Posterior cingulate gyrus (tissue), 11 donors: ENCODE measurements around the gene KCTD12.
"Not testable (repeated sequence)": the region's sequence is repeated elsewhere in the genome, so short reads cannot be mapped to it uniquely, and the experiment has no call there.

Source experiments
- DNase-seq, 10 donors: peaks; one replicate each; pipeline versions ENCODE4 v3.0.0 to v3.0.0-alpha.2; 2020 to 2021; ENCODE audit warnings: mixed read lengths in 3 of 10
- intact Hi-C: fragments of 100-400 bp; cut with DNase I; formaldehyde crosslinking; loops from one replicate; pipeline ENCODE4 v1.15.1; 2023

KCTD12 gene

DNA sequence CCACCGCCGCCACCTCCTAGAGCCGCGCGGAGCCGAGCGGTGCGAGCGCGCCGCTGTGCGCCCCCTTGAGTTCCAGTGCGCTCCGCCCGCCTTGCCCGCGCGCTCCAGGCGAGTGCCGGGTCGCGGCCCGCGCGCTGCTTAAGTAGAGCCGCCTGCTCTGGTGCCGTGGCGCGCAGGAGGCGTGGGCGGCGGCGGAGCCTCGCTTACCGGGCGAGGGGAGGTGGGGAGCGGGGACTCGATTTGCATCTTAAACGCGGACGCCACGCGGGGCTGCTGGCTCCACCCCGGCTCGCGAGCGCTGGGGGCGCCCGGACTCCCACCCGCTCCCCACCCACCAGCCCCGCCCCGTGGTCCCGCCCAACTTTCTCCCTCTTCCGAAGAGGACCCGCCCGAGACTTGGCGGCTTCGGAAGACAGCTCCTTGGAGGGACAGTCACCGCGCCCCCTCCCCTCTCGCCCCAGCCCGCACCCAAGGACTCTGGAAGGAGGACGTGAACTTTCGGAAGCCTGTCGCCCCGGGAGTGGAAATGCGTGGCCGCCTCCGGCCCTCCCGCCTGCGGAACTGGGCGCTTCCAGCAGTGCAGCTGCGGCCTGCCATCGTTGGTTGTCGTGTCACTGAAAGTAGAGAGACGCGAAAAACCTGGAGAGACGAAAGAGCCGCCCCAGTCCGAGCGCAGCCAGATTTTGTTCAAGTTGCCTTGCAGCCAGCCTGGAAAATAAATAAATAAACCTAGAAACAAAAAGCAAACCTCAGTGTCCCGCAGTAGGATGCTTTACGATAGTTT, at the start of gene KCTD12:
Gene KCTD12, minus strand, starts transcription at position 114 of the 784 bp plus-strand sequence. CDS start 257 bp downstream, outside the sequence.
- intact Hi-C loops, result loop anchor here (10.0 kb wide), 1 partner anchor 62 kb away; no protein-coding TSS in a partner anchor
- peak; percentile 54 to 96 (median 68) for DNase-seq

GRCh38 chr13:76934671-76935070, 48.5 kb upstream of the KCTD12 start:
- DNase-seq, result no peak
- intact Hi-C loops, result no loop called here

GRCh38 chr13:76932076-76932475, 45.9 kb upstream of the KCTD12 start:
- no peak for DNase-seq
- intact Hi-C loops, result no loop called here

GRCh38 chr13:76929851-76930374, 43.7 kb upstream of the KCTD12 start:
- intact Hi-C loops, result no loop called here
- DNase-seq, result no peak

GRCh38 chr13:76929320-76929719, 43.1 kb upstream of the KCTD12 start:
- intact Hi-C loops, result no loop called here
- no peak for DNase-seq

DNA sequence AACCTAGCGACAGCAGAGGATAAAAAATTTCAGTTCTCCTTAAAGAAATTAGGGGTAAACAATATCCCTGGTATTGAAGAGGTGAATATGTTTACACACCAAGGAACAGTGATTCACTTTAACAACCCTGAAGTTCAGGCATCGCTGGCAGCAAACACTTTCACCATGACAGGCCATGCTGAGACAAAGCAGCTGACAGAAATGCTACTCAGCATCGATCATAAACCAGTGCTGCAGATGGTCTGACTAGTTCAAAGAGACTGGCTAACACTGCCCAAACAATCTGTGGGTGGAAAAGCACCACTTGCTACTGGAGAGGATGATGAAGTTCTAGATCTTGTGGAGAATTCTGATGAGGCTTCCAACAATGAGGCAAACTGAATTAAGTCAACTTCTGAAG, 42.3 kb upstream of the KCTD12 start:
- no peak for DNase-seq
- intact Hi-C loops, result no loop called here

DNA sequence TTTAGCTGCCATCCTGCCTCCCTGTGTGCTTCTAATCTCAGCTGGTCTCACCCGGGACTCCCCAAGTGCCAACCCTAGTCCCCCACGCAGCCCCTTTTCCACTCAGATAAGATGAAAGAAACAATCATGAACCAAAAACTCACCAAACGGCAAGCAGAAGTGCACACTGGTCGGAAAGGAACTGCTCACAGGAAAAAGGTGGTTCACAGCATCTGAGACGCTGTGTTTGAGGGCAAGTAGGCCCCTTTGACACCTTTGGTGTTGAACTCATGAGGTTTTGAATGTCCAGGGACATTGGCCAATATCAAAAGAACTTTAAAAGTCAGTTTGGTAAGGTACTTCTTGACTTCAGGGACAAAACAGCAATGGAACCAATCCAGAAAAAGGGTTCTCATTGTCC, 41.8 kb upstream of the KCTD12 start:
- no peak for DNase-seq
- intact Hi-C loops, result no loop called here

DNA sequence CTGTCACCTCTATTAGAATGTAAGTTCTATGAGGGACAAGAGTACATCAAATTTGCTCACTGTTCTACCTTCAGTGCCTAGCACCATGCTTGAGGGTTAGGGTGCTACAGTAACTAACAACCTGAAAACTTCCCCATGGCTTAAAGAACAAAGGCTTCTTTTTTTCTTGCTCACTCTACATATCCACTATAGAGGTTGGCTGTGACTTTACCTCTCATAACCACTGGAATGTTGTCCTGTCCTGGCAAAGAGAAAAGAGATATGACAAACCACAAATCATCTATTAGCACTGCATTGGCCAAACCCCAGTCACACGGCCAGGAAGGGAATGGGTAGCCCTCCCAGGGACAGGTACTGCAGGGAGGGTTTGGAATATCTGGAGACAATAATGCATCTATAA, 38.9 kb upstream of the KCTD12 start:
- DNase-seq, result no peak
- intact Hi-C loops, result no loop called here

- DNase-seq, result no peak
- intact Hi-C loops, result no loop called here
Measured at GRCh38 chr13:76921516-76921915, 35.3 kb upstream of the KCTD12 start.

DNA sequence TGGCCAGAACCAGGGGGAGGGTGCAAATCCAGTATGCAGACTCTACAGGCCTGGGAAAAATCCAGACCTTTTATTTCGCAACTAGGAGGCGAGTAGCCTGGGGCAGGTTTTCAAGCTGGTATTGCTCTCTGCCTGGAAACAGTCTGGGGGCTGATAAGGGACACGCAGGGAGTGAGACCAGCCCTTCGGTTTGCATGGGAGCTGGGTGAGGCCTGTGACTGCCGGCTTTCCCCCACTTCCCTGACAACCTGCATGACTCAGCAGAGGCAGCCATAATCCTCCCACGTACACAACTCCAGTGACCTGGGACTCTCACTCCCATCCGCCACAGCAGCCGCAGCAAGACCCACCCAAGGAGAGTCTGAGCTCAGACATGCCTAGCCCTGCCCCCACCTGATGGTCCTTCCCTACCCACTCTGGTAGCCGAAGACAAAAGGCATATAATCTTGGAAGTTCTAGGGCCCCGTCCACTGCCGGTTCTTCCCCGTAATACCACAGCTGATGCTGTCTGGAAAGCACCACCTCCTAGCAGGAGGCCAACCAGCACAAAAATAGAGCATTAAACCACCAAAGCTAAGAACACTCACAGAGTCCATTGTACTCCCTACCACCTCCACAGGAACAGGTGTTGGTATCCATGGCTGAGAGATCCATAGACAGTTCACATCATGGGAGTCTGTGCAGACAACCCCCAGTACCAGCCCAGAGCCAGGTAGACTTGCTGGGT, 31.7 kb upstream of the KCTD12 start:
- peak in 1 of 10 donors; percentile 61 for DNase-seq
- intact Hi-C loops, result not testable (repeated sequence)

DNA sequence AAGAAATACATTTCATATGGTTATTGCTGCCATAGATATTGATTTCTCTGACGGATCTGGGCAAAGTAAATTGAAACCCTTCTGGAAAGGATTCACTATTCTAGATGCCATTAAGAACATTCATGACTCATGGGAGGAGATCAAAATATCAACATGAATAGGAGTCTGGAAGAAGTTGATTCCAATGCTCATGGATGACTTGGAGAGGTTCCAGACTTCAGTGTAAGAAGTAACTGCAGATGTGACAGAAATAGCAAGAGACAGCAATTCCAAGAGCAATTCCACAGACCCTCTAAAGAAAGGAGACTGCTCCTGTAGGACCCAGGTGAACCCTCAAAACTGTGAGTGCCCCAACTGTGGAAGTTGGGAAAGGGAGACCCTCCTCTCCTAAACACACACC, 30.9 kb upstream of the KCTD12 start:
- intact Hi-C loops, result no loop called here
- no peak for DNase-seq

GRCh38 chr13:76913898-76914297, 27.7 kb upstream of the KCTD12 start:
- no peak for DNase-seq
- intact Hi-C loops, result no loop called here

DNA sequence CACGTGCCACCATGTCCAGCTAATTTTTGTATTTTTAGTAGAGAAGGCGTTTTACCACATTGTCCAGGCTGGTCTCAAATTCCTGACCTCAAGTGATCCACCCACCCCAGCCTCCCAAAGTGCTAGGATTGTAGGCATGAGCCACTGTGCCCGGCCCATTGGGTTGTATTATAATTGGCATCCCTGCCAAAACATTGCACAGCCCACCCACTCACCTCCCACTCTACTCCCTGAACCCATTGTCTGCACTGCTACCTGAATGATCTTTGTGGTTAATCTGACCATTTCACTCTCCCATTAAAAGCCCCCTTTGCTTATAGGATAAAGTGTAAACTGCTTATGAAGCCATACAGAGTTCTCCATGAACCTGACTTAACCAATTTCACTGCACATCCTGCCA, 26.3 kb upstream of the KCTD12 start:
- intact Hi-C loops, result no loop called here
- no peak for DNase-seq

GRCh38 chr13:76904507-76904906, 18.3 kb upstream of the KCTD12 start:
- no peak for DNase-seq
- intact Hi-C loops, result no loop called here

- peak in 9 of 10 donors; percentile 19 to 93 (median 64) for DNase-seq
- intact Hi-C loops, result loop anchor here (2.0 kb wide), 2 partner anchors 1027 to 1213 kb away; no protein-coding TSS in a partner anchor
Measured at GRCh38 chr13:76903544-76904162, 17.4 kb upstream of the KCTD12 start.

DNA sequence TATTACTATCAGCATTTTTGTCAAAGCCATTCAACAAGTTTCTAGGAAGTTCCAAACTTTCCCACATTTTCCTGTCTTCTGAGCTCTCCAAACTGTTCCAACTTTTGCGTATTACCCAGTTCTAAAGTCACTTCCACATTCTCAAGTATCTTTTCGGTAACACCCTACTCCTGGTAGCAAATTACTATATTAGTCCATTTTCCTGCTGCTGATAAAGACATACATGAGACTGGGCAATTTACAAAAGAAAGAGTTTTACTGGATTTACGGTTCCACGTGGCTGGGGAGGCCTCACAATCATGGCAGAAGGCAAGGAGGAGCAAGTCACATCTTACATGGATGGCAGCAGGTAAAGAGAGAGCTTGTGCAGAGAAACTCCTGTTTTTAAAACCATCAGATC, 12.9 kb upstream of the KCTD12 start:
- DNase-seq, intact Hi-C loops: not testable (repeated sequence)

- DNase-seq, intact Hi-C loops: not testable (repeated sequence)
Measured at GRCh38 chr13:76897171-76897570, 11.0 kb upstream of the KCTD12 start.

DNA sequence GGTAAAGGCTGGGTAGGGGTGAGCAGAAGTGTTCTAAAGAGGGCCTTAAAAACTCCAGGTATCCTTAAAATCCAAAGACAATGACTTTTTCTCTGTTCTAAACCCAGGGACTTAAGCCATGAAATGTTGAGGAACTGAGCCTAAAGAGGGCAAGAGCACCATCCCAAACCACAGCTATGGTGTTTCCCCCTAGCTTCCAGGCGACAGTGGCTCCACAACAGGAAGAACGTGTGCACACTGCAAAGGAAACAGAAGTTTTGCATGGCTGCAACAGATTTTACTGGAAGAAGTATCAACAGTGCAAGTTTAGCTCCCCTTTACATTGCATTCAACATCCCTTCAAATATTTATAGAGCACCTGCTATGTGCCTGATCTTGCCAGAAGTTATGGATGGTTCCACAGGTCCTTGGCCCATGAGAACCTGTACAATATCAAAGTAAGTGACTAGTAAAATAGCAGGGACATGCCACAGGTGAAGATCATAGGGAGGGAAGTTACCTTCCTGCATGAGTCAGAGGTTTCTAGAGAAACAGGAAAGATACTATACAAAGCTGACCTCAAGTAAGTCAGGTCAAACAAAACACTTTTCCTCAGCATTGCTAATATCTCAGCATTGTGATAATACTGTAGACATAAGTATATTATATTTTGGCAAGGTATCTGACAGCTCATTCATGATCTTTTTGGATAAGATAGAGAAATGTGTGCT, 8.4 kb upstream of the KCTD12 start:
- intact Hi-C loops, result no loop called here
- peak in 1 of 10 donors; percentile 62 for DNase-seq

DNA sequence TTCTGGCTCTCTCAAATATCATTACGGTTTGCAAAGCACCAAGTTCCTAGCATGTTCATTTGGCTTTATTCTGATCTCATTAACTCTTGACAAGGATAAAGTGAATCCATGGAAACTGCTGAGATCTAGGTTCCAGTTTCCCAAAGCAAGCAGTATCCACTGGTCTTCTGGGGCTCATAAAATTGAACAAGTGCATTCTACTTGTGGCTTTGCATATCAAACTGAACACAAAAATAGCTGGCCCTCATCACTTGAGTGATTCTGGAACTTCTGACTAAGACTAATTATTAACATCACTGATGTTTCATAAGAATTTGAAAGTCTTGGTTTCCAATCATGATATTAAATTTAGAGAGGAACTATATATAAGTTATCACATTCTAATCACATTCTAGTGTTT, 6.3 kb upstream of the KCTD12 start:
- DNase-seq, result no peak
- intact Hi-C loops, result no loop called here

DNA sequence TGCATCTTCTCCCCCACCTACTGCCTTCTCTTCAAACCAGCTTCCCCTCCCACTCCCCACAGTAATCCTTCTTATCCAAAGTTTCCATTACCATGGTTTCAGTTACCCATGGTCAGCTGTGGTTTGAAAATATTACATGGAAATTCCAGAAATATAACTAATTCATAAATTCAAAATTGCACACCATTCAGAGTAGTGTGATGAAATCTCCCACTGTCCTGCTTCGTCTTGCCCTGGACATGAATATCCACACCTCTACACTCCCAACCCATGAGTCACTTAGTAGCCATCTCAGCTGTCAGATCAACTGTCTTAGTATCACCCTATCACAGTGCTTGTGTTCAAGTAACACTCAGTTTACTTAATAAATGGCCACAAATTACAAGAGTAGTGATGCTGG, 3.8 kb upstream of the KCTD12 start:
- DNase-seq, result no peak
- intact Hi-C loops, result no loop called here
